ENCODE measurements around the gene NPW. TPM values are rescaled to one million over a fixed set of nuclear protein-coding genes. Genes with fewer than 3 reads are reported as not detected.

The NPW gene
- polyA plus RNA-seq, 4 donors, result 0.48 to 9.0 (median 0.81) TPM; not detected in 1

GRCh38 chr16:2026461-2027023 is 7.0 kb downstream of the NPW start, which contains the start of gene NHERF2:
Gene NHERF2 (plus strand): TSS chr16:2026902. CDS start chr16:2027006, 104 bp downstream.
- no peaks in the 10 kb centered on the region for H3K9me3 ChIP-seq (ENCODE audit: control insufficient read depth in 2 of 2, insufficient read depth in 1 of 2, low read depth in 1 of 2, low read length in 1 of 2)
- peak within 1 kb of the TSS; percentile 53 to 65 (median 58) for H3K4me3 ChIP-seq (ENCODE audit: low read depth in 1 of 3, low read length in 3 of 3)
- H3K4me1 ChIP-seq (ENCODE audit: control insufficient read depth in 3 of 3, insufficient read depth in 2 of 3, low read depth in 1 of 3, low read length in 2 of 3), result peaks cover 0 to 27% (median 2%) of the 10 kb centered on the region in 3 donors
- H3K36me3 ChIP-seq (ENCODE audit: control insufficient read depth in 3 of 3, insufficient read depth in 2 of 3, low read depth in 1 of 3, low read length in 3 of 3), result peaks cover 0 to 25% (median 0%) of the 10 kb centered on the region in 3 donors
- 8 to 15% (median 10%) methylated on average over 21 to 59 of the region's 59 CpGs for WGBS, 3 donors
- H3K27ac ChIP-seq (ENCODE audit: low read depth in 1 of 3, low read length in 2 of 3), result peak within 1 kb of the TSS in 1 of 3 donors; percentile 57
- FAIRE-seq (no peak), DNase-seq (peak in 1 of 2 donors; percentile 36)
- H3K27me3 ChIP-seq (ENCODE audit: control insufficient read depth in 3 of 3, insufficient read depth in 3 of 3, low read length in 3 of 3), result peaks cover 0 to 32% (median 0%) of the 10 kb centered on the region in 3 donors

- no peak for FAIRE-seq
- peaks cover 0 to 27% (median 2%) of the 10 kb centered on the region in 3 donors for H3K4me1 ChIP-seq (ENCODE audit: control insufficient read depth in 3 of 3, insufficient read depth in 2 of 3, low read depth in 1 of 3, low read length in 2 of 3)
- DNase-seq, result no peak
- H3K9me3 ChIP-seq (ENCODE audit: control insufficient read depth in 2 of 2, insufficient read depth in 1 of 2, low read depth in 1 of 2, low read length in 1 of 2), result no peaks in the 10 kb centered on the region
- H3K36me3 ChIP-seq (ENCODE audit: control insufficient read depth in 3 of 3, insufficient read depth in 2 of 3, low read depth in 1 of 3, low read length in 3 of 3), result peaks cover 0 to 29% (median 0%) of the 10 kb centered on the region in 3 donors
- 5 to 7% (median 6%) methylated on average over 45 to 76 of the region's 76 CpGs for WGBS, 3 donors
- H3K4me3 ChIP-seq (ENCODE audit: low read depth in 1 of 3, low read length in 3 of 3), result peak overlapping the region; percentile 53 to 65 (median 58)
- peaks cover 0 to 30% (median 0%) of the 10 kb centered on the region in 3 donors for H3K27me3 ChIP-seq (ENCODE audit: control insufficient read depth in 3 of 3, insufficient read depth in 3 of 3, low read length in 3 of 3)
- H3K27ac ChIP-seq (ENCODE audit: low read depth in 1 of 3, low read length in 2 of 3), result peak overlapping the region in 1 of 3 donors; percentile 57
Measured at GRCh38 chr16:2027024-2028010, 7.7 kb downstream of the NPW start.

GRCh38 chr16:2028146-2028545 is 8.6 kb downstream of the NPW start:
- WGBS, 3 donors, result 73 to 86% (median 80%) methylated on average over 3 of the region's 3 CpGs
- H3K36me3 ChIP-seq (ENCODE audit: control insufficient read depth in 3 of 3, insufficient read depth in 2 of 3, low read depth in 1 of 3, low read length in 3 of 3), result peaks cover 0 to 35% (median 0%) of the 10 kb centered on the region in 3 donors
- H3K27me3 ChIP-seq (ENCODE audit: control insufficient read depth in 3 of 3, insufficient read depth in 3 of 3, low read length in 3 of 3), result peaks cover 0 to 25% (median 0%) of the 10 kb centered on the region in 3 donors
- FAIRE-seq (no peak), DNase-seq (no peak)
- peaks cover 0 to 21% (median 2%) of the 10 kb centered on the region in 3 donors for H3K4me1 ChIP-seq (ENCODE audit: control insufficient read depth in 3 of 3, insufficient read depth in 2 of 3, low read depth in 1 of 3, low read length in 2 of 3)
- no peaks in the 10 kb centered on the region for H3K9me3 ChIP-seq (ENCODE audit: control insufficient read depth in 2 of 2, insufficient read depth in 1 of 2, low read depth in 1 of 2, low read length in 1 of 2)
- peak overlapping the region in 1 of 3 donors; percentile 18 for H3K27ac ChIP-seq (ENCODE audit: low read depth in 1 of 3, low read length in 2 of 3)
- peak overlapping the region in 1 of 3 donors; percentile 53 for H3K4me3 ChIP-seq (ENCODE audit: low read depth in 1 of 3, low read length in 3 of 3)

GRCh38 chr16:2028620-2029220 is 9.1 kb downstream of the NPW start:
- H3K4me1 ChIP-seq (ENCODE audit: control insufficient read depth in 3 of 3, insufficient read depth in 2 of 3, low read depth in 1 of 3, low read length in 2 of 3), result peaks cover 0 to 22% (median 2%) of the 10 kb centered on the region in 3 donors
- H3K9me3 ChIP-seq (ENCODE audit: control insufficient read depth in 2 of 2, insufficient read depth in 1 of 2, low read depth in 1 of 2, low read length in 1 of 2), result no peaks in the 10 kb centered on the region
- peaks cover 0 to 39% (median 0%) of the 10 kb centered on the region in 3 donors for H3K36me3 ChIP-seq (ENCODE audit: control insufficient read depth in 3 of 3, insufficient read depth in 2 of 3, low read depth in 1 of 3, low read length in 3 of 3)
- H3K4me3 ChIP-seq (ENCODE audit: low read depth in 1 of 3, low read length in 3 of 3), result peak overlapping the region in 1 of 3 donors; percentile 53
- FAIRE-seq, result no peak
- DNase-seq, result no peak
- WGBS, 3 donors, result 74 to 84% (median 76%) methylated on average over 11 to 18 of the region's 18 CpGs
- peaks cover 0 to 25% (median 0%) of the 10 kb centered on the region in 3 donors for H3K27me3 ChIP-seq (ENCODE audit: control insufficient read depth in 3 of 3, insufficient read depth in 3 of 3, low read length in 3 of 3)
- H3K27ac ChIP-seq (ENCODE audit: low read depth in 1 of 3, low read length in 2 of 3), result no peak overlapping the region

GRCh38 chr16:2029350-2029749 is 9.8 kb downstream of the NPW start:
- H3K36me3 ChIP-seq (ENCODE audit: control insufficient read depth in 3 of 3, insufficient read depth in 2 of 3, low read depth in 1 of 3, low read length in 3 of 3), result peaks cover 0 to 42% (median 0%) of the 10 kb centered on the region in 3 donors
- FAIRE-seq (no peak), DNase-seq (no peak)
- peaks cover 0 to 25% (median 0%) of the 10 kb centered on the region in 3 donors for H3K27me3 ChIP-seq (ENCODE audit: control insufficient read depth in 3 of 3, insufficient read depth in 3 of 3, low read length in 3 of 3)
- WGBS, 3 donors, result 79 to 88% (median 88%) methylated on average over 18 to 22 of the region's 22 CpGs
- no peak overlapping the region for H3K4me3 ChIP-seq (ENCODE audit: low read depth in 1 of 3, low read length in 3 of 3)
- H3K4me1 ChIP-seq (ENCODE audit: control insufficient read depth in 3 of 3, insufficient read depth in 2 of 3, low read depth in 1 of 3, low read length in 2 of 3), result peaks cover 0 to 20% (median 2%) of the 10 kb centered on the region in 3 donors
- no peaks in the 10 kb centered on the region for H3K9me3 ChIP-seq (ENCODE audit: control insufficient read depth in 2 of 2, insufficient read depth in 1 of 2, low read depth in 1 of 2, low read length in 1 of 2)
- H3K27ac ChIP-seq (ENCODE audit: low read depth in 1 of 3, low read length in 2 of 3), result no peak overlapping the region

GRCh38 chr16:2030036-2030435 is 10.5 kb downstream of the NPW start:
- WGBS, 3 donors, result 81 to 90% (median 88%) methylated on average over 11 of the region's 11 CpGs
- Histone ChIP-seq H3K27ac (ENCODE audit: low read depth in 1 of 3, low read length in 2 of 3) (peak overlapping the region in 1 of 3 donors; percentile 8), H3K4me3 (ENCODE audit: low read depth in 1 of 3, low read length in 3 of 3) (no peak overlapping the region)

GRCh38 chr16:2031081-2031577 is 11.5 kb downstream of the NPW start:
- Histone ChIP-seq H3K9me3 (ENCODE audit: control insufficient read depth in 2 of 2, insufficient read depth in 1 of 2, low read depth in 1 of 2, low read length in 1 of 2) (no peaks in the 10 kb centered on the region), H3K27ac (ENCODE audit: low read depth in 1 of 3, low read length in 2 of 3) (peak overlapping the region in 1 of 3 donors; percentile 49), H3K27me3 (ENCODE audit: control insufficient read depth in 3 of 3, insufficient read depth in 3 of 3, low read length in 3 of 3) (peaks cover 0 to 16% (median 0%) of the 10 kb centered on the region in 3 donors), H3K4me3 (ENCODE audit: low read depth in 1 of 3, low read length in 3 of 3) (no peak overlapping the region), H3K36me3 (ENCODE audit: control insufficient read depth in 3 of 3, insufficient read depth in 2 of 3, low read depth in 1 of 3, low read length in 3 of 3) (peaks cover 0 to 55% (median 0%) of the 10 kb centered on the region in 3 donors), H3K4me1 (ENCODE audit: control insufficient read depth in 3 of 3, insufficient read depth in 2 of 3, low read depth in 1 of 3, low read length in 2 of 3) (peaks cover 0 to 34% (median 2%) of the 10 kb centered on the region in 3 donors)
- 68 to 80% (median 79%) methylated on average over 7 to 11 of the region's 11 CpGs for WGBS, 3 donors
- FAIRE-seq (no peak), DNase-seq (no peak)

More at GRCh38 chr16:2030036-2030435, 10.5 kb downstream of the NPW start:
- no peak for DNase-seq
- H3K36me3 ChIP-seq (ENCODE audit: control insufficient read depth in 3 of 3, insufficient read depth in 2 of 3, low read depth in 1 of 3, low read length in 3 of 3), result peaks cover 0 to 44% (median 0%) of the 10 kb centered on the region in 3 donors
- peaks cover 0 to 23% (median 0%) of the 10 kb centered on the region in 3 donors for H3K27me3 ChIP-seq (ENCODE audit: control insufficient read depth in 3 of 3, insufficient read depth in 3 of 3, low read length in 3 of 3)
- no peak for FAIRE-seq
- no peaks in the 10 kb centered on the region for H3K9me3 ChIP-seq (ENCODE audit: control insufficient read depth in 2 of 2, insufficient read depth in 1 of 2, low read depth in 1 of 2, low read length in 1 of 2)
- H3K4me1 ChIP-seq (ENCODE audit: control insufficient read depth in 3 of 3, insufficient read depth in 2 of 3, low read depth in 1 of 3, low read length in 2 of 3), result peaks cover 0 to 24% (median 2%) of the 10 kb centered on the region in 3 donors
